Mammary epithelial cell (primary cell): ENCODE measurements around the gene TMEM39B.

Source experiments
- EZH2 ChIP-seq: IDR thresholded peaks from 2 replicates; pipeline ENCODE4 v1.6.1; 2012; ENCODE audit warnings: low read length, inconsistent platforms, borderline replicate concordance
- TF ChIP-seq, protein P1 (sequence below), 2 donors: IDR thresholded peaks in 1 of 2; conservative IDR thresholded peaks in 1 of 2; 2 replicates each; pipeline ENCODE4 v1.5.1; 2011 to 2012; ENCODE audit warnings: inconsistent platforms in 2 of 2, low read length in 2 of 2, mild to moderate bottlenecking in 2 of 2, control low read depth in 1 of 2, low read depth in 1 of 2; ENCODE audit not compliant: insufficient read depth in 1 of 2; ENCODE audit errors: extremely low read depth in 1 of 2

DNA sequence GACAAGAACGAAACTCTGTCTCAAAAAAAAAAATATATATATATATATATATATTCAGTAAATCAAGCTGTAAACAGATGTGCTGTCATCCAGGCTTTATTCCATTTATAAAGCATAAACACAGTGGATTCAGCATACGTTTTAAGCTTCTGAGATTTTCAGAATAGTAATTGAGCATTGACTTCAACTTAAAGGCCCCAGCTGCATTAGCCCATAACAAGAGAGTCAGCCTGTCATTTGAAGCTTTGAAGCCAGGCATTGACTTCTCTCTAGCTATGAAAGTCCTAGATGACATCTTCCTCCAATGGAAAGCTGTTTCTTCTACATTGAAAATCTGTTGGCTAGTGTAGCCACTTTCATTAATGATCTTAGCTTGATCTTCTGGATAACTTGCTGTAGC, 41.7 kb downstream of the TMEM39B start:
- TF ChIP-seq, protein P1, sequence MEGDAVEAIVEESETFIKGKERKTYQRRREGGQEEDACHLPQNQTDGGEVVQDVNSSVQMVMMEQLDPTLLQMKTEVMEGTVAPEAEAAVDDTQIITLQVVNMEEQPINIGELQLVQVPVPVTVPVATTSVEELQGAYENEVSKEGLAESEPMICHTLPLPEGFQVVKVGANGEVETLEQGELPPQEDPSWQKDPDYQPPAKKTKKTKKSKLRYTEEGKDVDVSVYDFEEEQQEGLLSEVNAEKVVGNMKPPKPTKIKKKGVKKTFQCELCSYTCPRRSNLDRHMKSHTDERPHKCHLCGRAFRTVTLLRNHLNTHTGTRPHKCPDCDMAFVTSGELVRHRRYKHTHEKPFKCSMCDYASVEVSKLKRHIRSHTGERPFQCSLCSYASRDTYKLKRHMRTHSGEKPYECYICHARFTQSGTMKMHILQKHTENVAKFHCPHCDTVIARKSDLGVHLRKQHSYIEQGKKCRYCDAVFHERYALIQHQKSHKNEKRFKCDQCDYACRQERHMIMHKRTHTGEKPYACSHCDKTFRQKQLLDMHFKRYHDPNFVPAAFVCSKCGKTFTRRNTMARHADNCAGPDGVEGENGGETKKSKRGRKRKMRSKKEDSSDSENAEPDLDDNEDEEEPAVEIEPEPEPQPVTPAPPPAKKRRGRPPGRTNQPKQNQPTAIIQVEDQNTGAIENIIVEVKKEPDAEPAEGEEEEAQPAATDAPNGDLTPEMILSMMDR (conservative IDR thresholded peaks at IDR 0.05 in 1 of 2, IDR thresholded peaks at IDR 0.05 in 1 of 2; ENCODE audit: extremely low read depth in 1 of 2, insufficient read depth in 1 of 2, low read depth in 1 of 2, low read length in 2 of 2): no peak
- TF ChIP-seq EZH2: no peak
